ENCODE measurements around the gene MCC. TPM values are rescaled to one million over a fixed set of nuclear protein-coding genes. Genes with fewer than 3 reads are reported as not detected.

MCC gene
- total RNA-seq, 1 donor from 2014 or later: 3.5 TPM

DNA sequence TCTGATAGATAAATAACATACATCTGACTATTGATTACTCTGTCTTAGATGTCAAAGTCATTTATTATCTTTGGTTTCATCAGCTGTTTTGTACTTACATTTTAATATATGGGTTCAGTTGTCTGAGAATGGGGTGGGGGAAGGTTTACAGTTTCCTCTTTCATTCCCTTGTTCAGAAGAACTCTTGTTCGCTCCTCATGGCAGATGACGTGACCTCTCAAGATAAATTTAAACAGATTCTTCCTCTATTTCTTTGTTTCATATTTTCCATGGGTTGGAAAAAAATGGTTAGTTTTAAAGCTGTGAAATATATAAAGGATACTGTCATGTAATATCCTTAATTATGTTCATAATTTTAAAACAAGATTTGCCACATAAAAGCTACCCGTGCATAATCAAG is 114.8 kb downstream of the MCC start:
- intact Hi-C loops (cut with micrococcal nuclease): loop anchor here (2.0 kb wide), 1 partner anchor 21 kb away; no protein-coding TSS in a partner anchor

DNA sequence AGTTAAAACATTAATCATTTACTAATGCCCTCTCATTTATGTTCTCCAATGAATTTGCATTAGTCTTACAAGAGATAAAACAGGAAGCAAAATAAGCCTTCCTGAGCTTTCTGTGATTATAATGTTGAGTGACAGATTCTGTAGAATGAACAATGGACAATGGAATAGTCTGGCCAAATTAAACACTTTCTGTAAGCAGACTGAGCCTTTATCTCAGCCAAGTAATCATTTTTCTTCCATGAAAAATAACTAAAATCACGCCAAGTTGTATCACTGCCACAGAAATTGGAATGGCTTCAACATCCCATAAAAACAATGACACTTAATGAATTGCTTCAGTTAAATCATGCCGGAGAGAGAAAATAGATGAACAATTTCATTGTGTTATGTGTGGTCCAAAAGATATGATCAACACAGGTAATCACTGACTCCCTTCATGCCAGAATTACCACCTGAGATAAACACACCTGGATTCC is 116.5 kb downstream of the MCC start:
- intact Hi-C loops (cut with micrococcal nuclease): loop anchor here (2.0 kb wide), 1 partner anchor 19 kb away; no protein-coding TSS in a partner anchor

DNA sequence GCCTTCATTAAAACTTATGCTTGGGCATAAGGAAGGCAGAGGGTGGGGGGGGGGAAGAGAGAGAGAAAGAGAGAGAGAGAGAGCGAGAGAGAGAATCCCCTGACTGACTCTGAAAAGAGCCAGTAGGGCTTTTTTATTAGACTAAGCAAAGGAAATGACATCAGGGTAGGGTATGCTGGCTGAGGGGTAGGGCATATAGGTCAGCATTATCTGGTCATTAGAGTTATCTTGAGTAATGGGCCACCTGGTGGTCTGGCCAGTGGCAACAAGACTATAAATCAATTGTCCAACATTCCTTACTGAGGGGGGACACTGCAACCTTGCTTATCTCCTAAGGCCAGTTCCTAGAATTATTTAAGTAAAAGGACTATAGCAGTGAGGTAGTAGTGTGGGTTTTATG is 120.7 kb downstream of the MCC start:
- intact Hi-C loops (cut with micrococcal nuclease): no loop called here

DNA sequence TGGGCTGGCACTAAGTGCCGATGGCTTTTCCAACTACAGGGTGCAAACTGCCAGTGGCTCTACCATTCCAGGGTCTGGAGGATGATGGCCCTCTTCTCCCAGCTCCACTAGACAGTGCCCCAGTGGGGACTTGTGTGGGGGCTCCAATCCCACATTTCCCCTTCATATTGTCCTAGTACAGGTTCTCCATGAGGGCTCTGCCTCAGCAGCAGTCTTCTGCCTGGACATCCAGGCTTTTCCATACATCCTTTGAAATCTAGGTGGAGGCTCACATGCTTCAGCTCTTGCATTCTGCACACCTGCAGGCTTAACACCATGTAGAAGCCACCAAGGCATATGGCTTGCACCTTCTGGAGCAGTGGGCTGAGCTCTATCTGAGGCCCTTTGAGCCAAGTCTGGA is 123.8 kb downstream of the MCC start:
- intact Hi-C loops (cut with micrococcal nuclease): no loop called here

DNA sequence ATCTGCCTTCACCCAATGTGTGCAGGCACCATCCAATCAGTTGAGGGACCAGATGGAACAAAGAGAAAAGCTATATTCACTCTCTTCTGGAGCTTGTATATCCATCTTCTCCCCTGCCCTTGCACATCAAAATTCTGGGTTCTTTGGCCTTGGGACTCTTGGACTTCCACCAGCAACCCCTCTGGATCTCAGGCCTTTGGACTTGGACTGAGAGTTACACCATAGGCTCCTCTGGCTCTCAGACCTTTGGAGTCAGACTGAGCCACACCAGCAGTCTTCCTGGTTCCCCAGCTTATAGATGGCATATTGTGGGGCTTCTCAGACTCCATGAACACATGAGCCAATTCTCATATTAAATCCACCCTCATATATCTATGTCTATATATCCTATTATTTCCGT is 126.6 kb downstream of the MCC start:
- intact Hi-C loops (cut with micrococcal nuclease): no loop called here

DNA sequence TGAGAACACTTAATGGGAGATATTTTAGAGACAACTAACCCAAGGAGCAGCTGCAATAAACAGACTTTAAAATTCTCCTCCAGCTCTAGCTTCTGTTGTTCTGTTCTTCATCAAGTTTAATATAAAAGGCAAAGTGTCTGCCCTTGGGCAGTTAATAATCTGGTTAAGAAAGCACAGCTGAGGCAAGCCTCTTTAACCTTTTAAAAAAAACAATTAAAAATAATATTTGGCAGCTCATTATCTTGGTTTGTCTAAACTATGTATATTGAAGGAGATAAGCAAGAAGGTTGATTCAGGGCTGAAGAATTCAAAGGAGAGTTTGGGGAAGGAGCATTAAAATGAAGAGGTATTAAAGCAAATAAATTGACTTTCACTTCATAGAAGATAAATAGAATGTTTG is 128.8 kb downstream of the MCC start:
- intact Hi-C loops (cut with micrococcal nuclease): no loop called here

DNA sequence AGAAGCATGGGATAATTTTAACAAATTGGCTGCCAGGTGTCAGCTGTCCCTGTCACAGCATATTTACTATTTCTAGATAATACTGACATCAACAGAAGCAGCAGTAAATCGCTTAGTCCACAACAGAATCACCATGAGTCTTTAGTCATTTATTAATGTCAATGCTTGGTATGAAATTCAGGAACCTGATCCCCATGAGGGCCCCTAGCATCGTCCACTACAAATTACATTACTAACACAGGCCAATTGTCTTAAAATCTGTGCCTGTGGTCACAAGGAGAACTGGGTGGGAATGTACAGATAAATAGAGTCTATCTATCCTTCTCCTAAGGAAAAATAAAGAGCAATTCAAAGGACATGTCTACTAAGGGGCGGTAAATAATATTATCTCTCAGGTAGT is 129.6 kb downstream of the MCC start:
- intact Hi-C loops (cut with micrococcal nuclease): no loop called here

DNA sequence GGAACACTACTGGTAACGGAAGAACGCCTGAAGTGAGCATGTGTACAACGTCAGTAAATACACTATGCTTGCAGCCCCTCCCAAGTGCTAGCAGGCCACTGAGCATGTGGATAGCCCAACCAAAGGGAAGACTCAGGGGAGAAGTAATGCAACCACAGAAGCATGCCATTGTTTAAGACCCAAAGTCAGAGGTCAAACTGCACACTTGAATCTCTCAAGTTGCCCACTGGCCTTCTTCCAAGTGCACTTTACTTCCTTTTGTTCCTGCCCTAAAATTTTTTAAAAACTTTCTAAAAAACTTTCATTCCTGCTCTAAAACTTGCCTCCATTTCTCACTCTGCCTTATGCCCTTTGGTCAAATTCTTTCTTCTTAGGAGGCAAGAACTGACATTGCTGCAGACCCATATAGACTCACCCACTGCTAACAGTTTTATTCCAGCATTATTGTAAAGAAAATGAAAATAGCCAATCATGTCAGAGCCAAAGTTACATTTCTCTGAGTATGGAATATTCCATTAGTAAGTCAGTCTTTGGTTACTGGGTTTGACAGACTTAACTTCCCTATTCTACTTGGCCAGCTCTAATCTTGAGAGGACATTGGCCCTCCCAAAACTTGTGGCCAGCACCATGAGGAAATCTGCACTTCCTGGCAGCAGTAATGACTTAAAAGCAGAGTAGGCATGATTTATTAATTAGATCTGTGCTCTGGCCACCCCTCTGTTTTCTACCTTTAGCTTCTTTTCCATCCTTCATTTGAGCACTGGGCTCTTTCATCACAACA is 130.4 kb downstream of the MCC start:
- intact Hi-C loops (cut with micrococcal nuclease): no loop called here

DNA sequence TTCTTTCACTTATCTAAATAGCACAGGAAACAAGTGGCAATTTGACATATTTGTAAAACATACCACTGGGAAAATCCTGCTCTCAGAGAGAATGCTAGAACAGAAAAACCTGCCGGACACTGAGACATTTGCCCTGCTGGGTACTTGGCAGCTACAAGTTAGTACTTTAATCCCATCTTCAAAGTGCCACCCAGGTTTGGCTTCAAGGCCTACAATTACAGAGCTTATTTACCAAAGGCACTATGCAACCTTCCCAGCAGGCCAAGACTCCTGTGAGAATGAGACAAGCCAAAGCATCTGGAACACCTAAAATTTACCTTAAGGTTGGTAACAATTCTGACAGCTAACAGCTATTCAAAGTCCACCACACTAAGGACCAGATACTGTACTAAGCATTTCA is 131.8 kb downstream of the MCC start:
- intact Hi-C loops (cut with micrococcal nuclease): no loop called here

DNA sequence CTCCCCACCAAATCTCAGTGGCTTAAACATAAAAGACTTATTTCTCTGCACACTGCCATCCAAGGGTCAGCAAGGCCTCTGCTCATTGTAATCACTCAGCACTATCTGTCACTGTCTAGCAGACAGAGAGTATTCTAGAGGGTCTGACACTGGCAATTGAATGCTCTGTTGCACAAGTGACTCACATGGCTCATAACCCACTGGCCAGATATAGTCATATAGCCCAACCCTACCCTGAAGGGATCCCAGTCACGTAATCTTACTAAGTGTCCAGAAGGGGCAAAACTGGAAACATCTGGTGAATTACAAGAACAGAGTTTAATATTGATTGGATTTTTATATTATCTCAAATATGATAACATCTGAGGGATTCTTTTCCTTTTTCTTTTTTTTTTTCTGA is 134.2 kb downstream of the MCC start:
- intact Hi-C loops (cut with micrococcal nuclease): no loop called here

DNA sequence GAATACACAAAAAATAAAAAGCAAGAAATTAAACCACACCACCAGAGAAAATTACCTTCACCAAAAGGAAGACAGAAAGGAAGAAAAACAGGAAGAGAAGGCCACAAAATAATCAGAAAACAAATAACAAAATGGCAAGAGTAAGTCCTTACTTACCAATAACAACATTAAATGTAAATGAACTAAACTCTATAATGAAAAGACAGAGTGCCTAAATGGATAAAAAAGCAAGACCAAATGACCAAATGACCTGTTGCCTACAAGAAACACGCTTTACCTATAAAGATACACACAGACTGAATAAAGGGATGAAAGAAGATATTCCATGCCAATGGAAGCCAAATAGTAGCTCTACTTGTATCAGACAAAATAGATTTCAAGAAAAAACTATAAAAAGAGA is 140.7 kb downstream of the MCC start:
- intact Hi-C loops (cut with micrococcal nuclease): no loop called here

DNA sequence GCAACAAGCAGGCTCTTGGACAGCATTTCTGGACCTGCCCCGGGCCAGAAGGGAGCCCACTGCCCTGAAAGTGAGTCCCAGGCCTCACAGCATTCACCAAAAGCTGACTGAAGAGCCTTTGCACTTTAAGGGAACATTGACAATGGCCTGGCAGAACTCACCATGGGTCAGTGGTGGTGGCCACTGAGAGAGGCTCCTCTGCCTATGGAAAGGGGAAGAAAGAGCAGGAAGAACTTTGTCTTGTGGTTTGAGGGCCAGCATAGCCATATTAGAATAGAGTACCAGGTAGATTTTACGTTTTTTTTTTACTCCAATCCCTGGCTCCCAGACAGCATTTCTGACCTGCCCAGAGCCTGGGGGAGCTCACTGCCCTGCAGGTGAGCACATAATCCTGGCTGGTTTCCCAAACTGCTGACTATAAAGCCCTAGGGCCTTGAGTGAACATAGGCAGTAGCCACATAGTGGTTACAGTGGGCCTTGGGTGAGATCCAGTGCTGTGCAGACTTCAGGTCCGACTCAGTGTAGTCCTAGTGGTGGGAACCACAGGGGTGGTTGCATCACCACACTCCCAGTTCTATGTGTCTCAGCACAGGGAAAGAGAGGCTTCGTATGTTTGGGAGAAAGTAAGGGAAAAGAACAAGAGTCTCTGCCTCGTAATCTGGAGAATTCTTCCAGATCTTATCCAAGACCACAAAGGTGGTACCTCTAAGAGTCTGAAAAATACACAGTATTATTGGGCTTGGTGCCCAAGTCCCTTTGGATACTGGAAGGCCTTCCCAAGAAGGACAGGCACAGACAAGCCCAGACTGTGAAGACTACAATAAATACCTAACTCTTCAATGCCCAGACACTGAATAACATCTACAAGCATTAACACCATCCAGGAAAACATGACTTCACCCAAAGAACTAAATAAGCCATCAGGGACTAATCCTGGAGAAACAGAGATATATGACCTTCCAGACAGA is 143.0 kb downstream of the MCC start:
- intact Hi-C loops (cut with micrococcal nuclease): no loop called here

DNA sequence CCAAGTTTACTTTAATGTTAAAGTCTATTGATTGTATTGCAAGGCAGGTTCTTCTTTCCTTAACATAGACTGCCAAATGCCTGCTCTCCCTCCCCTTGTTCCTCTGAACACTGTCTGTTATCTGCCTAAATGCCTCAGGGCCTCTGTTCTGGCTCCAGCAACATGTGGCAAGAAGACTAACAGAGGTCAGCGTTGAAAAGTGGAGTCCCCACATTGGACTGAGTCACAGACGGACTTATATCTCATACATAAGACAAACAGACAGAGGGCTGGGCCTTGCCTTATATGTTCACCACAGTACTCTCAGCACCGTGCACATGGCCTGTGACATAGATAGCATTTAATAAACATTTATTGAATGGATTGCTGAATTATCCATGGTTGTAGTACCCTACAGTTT is 144.9 kb downstream of the MCC start:
- intact Hi-C loops (cut with micrococcal nuclease): no loop called here

DNA sequence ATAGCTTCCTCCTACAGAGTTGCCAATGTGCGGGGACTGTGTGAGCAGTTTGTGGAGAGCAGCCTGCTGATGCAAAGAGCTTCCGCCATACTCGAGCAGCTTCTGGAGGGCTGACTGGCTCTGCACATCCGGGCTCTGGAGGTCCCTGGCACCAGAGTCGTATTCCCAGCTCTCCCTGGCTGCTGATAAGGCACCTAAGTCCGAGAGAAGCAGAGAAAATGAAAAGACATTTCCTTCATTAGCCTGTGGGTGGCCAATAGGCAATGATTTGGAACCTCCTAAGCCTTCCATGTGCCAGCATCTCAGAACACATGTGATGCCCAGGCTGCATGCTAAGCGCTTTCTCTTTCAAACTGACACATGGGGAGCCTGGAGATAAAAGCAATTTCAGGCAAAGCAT is 147.7 kb downstream of the MCC start:
- intact Hi-C loops (cut with micrococcal nuclease): no loop called here

DNA sequence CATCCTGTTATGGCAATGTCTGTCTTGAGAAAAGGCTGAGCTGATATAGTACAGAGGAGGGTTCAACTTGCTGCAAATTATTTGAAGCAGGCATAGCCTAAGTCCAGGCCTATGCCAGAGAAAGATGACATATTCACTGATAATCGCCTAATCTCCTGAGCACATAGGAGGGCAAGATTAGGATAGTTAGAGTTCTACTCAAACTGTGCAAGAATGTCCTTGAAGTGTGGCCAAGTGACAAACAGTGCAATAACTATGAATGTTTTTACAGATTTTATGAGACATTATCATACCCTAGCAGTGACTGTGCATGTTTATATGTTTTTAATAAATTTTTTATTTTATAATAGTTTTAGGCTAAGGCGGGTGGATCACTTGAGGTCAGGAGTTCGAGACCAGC is 149.6 kb downstream of the MCC start:
- intact Hi-C loops (cut with micrococcal nuclease): no loop called here

DNA sequence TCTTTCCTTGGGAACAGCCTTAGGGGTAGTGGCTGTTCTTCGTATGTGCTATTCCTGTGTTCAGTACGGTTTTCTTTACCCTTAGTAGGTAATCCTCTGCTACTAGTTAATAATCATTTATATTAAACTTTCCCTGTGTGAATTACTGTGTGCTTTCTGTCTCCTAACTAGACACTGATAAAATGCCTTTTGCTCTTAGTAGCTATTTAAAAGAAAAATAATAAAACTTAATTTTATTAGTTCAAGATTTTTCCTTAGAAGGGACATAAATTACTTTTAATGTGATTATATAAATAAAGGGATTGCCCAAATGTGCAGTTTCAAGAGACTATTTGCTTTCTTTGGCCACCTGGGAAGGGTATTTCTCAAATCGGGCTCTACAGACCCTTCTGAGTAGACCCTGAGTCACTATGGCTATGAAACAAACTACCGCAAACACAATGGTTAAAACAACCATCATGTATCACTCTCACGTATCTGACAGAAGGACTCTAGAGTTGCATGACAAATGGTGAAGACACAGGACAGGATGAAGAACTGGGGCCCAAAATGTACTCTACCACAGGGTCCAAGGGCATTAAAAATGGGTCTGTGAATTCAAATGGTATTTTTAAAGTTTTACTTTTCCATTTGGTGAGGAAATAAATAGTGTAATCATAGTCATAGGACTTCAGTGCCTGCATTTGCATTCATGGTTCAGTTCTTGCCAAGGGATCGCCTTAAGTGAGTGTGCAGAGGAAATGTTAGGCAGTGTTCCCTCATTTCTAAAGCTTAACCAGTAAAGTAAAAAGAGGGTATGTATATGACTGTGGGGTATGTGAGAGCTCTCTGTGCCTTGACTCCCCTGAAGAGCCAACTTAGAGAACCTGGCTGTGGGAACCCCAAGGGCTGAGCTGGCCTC is 150.5 kb downstream of the MCC start:
- intact Hi-C loops (cut with micrococcal nuclease): no loop called here

DNA sequence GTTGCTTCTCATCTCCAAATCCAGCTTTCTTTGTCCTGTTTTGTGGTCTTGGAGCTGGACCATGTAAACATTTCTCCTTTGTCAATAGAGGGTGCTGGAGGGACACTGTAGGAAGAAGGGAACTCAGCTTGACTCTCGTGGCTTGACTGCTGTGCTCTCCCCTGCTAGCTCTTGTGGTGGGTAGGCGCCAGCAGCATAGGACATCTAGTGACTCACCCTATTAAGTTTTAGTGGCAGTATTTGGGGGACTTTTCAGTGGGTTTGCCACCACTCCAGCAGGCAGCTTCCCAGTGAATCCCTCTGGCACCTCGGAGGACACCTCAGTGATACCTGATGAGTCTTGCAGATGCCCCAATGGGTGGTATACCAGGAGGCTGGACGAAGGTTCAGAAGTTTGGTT is 151.3 kb downstream of the MCC start:
- intact Hi-C loops (cut with micrococcal nuclease): no loop called here

DNA sequence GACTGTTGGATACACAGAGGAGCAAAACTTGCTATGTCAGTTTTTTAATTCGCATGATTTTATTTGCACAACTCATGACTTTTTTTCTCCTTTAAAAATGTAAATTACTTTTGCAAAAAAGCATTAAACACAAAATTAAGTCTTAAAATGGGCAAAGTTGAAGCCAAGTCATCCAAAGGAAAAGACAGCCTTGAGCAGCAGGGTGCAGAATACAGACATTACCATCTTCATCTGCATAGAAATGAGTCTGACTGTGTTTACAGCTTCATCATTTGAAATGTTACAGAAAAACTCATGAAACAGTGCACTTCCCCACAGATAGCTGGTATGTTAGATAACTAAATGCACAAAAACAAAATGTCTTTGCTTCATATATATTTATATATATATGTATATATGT is 154.8 kb downstream of the MCC start:
- intact Hi-C loops (cut with micrococcal nuclease): loop anchor here (5.0 kb wide), 1 partner anchor 471 kb away; the partner anchor contains the start of gene SRP19

DNA sequence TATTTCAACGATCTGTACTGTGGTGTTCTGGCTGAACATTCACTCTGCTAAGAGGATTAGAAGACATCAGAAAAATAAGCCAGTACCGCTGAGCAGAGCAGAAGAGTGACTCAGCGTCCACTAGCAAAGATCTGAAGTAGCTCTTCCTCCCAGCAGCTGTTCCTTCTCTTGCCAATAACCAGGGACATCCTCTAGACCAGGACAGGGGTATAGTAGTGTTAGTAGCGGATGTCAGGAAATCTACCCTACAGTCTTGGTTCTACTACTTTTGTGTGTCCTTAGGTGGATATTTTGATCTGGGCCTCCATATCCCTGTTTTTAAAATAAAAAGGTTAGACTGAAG is 157.1 kb downstream of the MCC start:
- intact Hi-C loops (cut with micrococcal nuclease): loop anchor here (2.0 to 5.0 kb wide), 2 partner anchors 469 to 780 kb away; partner anchors contain the start of gene SRP19

DNA sequence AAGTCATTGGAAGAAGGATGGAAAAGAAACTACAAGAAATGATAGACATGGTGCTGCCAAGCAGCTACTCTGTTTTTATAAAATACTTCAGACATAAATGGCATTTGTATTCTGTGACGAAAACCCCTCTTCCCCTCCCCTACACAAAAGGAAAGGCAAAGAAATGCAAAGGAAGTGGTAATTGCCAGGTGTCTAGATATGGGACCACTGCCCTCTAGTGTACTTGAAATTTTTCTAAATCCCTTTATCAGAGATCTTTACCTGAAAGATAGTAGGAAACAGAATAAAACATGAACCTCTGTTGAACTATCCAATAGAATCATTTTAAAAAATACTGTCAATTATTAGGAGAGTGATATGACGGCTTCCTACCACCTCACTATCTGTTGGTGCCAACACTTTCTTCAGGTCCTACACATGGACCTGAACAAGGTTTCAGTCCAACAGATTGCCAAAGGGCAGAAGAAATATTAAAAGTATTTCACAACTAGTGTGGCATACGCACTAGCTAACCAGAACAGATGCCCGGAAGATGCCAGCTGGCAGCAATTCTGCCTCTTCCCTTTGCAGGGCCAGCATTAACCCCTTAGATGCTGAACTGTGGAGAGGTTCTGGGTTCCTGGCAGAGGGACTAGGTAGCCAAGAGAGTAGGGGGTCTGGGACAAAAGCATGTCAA is 157.6 kb downstream of the MCC start:
- intact Hi-C loops (cut with micrococcal nuclease): loop anchor here (1.0 to 5.0 kb wide), 9 partner anchors 36 to 780 kb away; partner anchors contain the start of genes DCP2, REEP5 and SRP19
